HFF-Myc (cell line): ENCODE measurements around the gene HSD11B1L.
"Not testable (repeated sequence)": the region's sequence is repeated elsewhere in the genome, so short reads cannot be mapped to it uniquely, and the experiment has no call there.

Experiments
- DNase-seq: peaks from one replicate; pipeline ENCODE4 v3.0.0-alpha.2; 2011; ENCODE audit warnings: low read depth; ENCODE audit errors: extremely low read depth
- H3K4me3 ChIP-seq: replicated peaks from 2 replicates; pipeline ENCODE4 v1.5.1; 2011; ENCODE audit warnings: low read depth, mild to moderate bottlenecking, control low read depth, low read length
- CTCF ChIP-seq: IDR thresholded peaks from 2 replicates; pipeline ENCODE4 v1.5.1; 2012; ENCODE audit warnings: mild to moderate bottlenecking, low read depth, low read length, control low read depth; ENCODE audit errors: missing control alignments

Gene HSD11B1L

GRCh38 chr19:5684694-5685430, 4.0 kb downstream of the HSD11B1L start:
- no peak for TF ChIP-seq CTCF

GRCh38 chr19:5686326-5686646, 5.5 kb downstream of the HSD11B1L start:
- no peak for DNase-seq
- H3K4me3 ChIP-seq: peak overlapping the region; percentile 47
- no peak for TF ChIP-seq CTCF

More at GRCh38 chr19:5684694-5685430, 4.0 kb downstream of the HSD11B1L start:
- no peak overlapping the region for H3K4me3 ChIP-seq
- DNase-seq: no peak

- peak; percentile 73 for DNase-seq
- peak overlapping the region; percentile 47 for H3K4me3 ChIP-seq
- peak; percentile 80 for TF ChIP-seq CTCF
Observed at GRCh38 chr19:5686647-5687359, 6.0 kb downstream of the HSD11B1L start.

GRCh38 chr19:5687360-5688198, 6.8 kb downstream of the HSD11B1L start:
- DNase-seq: no peak
- TF ChIP-seq CTCF: no peak
- peak overlapping the region; percentile 47 for H3K4me3 ChIP-seq

GRCh38 chr19:5688262-5688881, 7.5 kb downstream of the HSD11B1L start:
- not testable (repeated sequence) for DNase-seq, H3K4me3 ChIP-seq

GRCh38 chr19:5690125-5690954, 9.5 kb downstream of the HSD11B1L start, which contains the start of gene RPL36:
Gene RPL36, plus strand, starts transcription at chr19:5690295. Its CDS starts 213 bp downstream, at chr19:5690508.
- peak within 1 kb of the TSS; percentile 75 for H3K4me3 ChIP-seq
- peak; percentile 91 for DNase-seq
- peak; percentile 98 for TF ChIP-seq CTCF
